Activated B cell treated with CpG ODN at 0.5 μM for 24 hours (primary cell): ENCODE measurements around the gene SLC52A1. TPM values are rescaled to one million over a fixed set of nuclear protein-coding genes. Genes with fewer than 3 reads are reported as not detected.

Experiments used
- ATAC-seq: fragments of 200-7000 bp; cut with Tn5 transposase; one replicate; pipeline ENCODE4 v1.10.0; 2021; ENCODE audit warnings: low read depth, mild to moderate bottlenecking, moderate library complexity
- CTCF ChIA-PET: fragments of 350-600 bp; sonication (Branson Sonifier 250); formaldehyde crosslinking; loops from one replicate; lab custom pipeline; 2021; ENCODE audit warnings: antibody characterized with exemption; lab: Charles Lee
- POLR2A ChIA-PET: fragments of 350-600 bp; sonication (Branson Sonifier 250); formaldehyde crosslinking; loops from one replicate; lab custom pipeline; 2021; ENCODE audit warnings: antibody characterized with exemption; lab: Charles Lee
- DNase-seq: peaks from one replicate; pipeline ENCODE4 v3.0.0; 2022
- H3K27ac Mint-ChIP-seq: one replicate; pipeline ENCODE4 v1.8.0; 2020; ENCODE audit warnings: mixed read lengths
- H3K27me3 Mint-ChIP-seq: one replicate; pipeline ENCODE4 v1.8.0; 2021; ENCODE audit warnings: mixed read lengths
- H3K36me3 Mint-ChIP-seq: one replicate; pipeline ENCODE4 v1.8.0; 2021; ENCODE audit warnings: low read depth, mixed read lengths
- H3K4me1 Mint-ChIP-seq: one replicate; pipeline ENCODE4 v1.8.0; 2021; ENCODE audit warnings: mixed read lengths
- H3K4me3 Mint-ChIP-seq: one replicate; pipeline ENCODE4 v1.8.0; 2020; ENCODE audit warnings: mild to moderate bottlenecking, mixed read lengths
- H3K9me3 Mint-ChIP-seq: one replicate; pipeline ENCODE4 v1.8.0; 2020; ENCODE audit warnings: mixed read lengths
- CTCF ChIP-seq: fragments of 200-600 bp; IDR thresholded peaks from one replicate; pipeline ENCODE4 v1.8.0; 2022; ENCODE audit warnings: antibody characterized with exemption, mild to moderate bottlenecking
- intact Hi-C: fragments of 100-400 bp; cut with micrococcal nuclease; formaldehyde crosslinking; loops from one replicate; pipeline ENCODE4 v1.15.1; 2024
- total RNA-seq: library from RNA; stranded (reverse); gene quantifications from 2 replicates; pipeline ENCODE4 v1.2.3, GENCODE V29; 2022

The SLC52A1 gene
- total RNA-seq, 1 donor from 2014 or later: 0.09 TPM

- peaks cover 24% of the 10 kb centered on the region for H3K4me1 Mint-ChIP-seq
These were observed 20.9 kb downstream of the SLC52A1 start for GRCh38 chr17:5014357-5014756.

GRCh38 chr17:5011928-5012327 lies 23.3 kb downstream of the SLC52A1 start:
- TF ChIP-seq CTCF: no peak
- intact Hi-C loops: no loop called here
- H3K27me3 Mint-ChIP-seq: peaks cover 2% of the 10 kb centered on the region
- peaks cover 57% of the 10 kb centered on the region for H3K36me3 Mint-ChIP-seq
- CTCF ChIA-PET: no interaction called here
- no peak for ATAC-seq
- no peak overlapping the region for H3K27ac Mint-ChIP-seq
- no peaks in the 10 kb centered on the region for H3K9me3 Mint-ChIP-seq
- H3K4me3 Mint-ChIP-seq: no peak overlapping the region
- peaks cover 11% of the 10 kb centered on the region for H3K4me1 Mint-ChIP-seq
- POLR2A ChIA-PET: no interaction called here
- no peak for DNase-seq

More at GRCh38 chr17:5014357-5014756, 20.9 kb downstream of the SLC52A1 start:
- ATAC-seq: no peak
- ChIA-PET POLR2A (no interaction called here), CTCF (no interaction called here)
- Mint-ChIP-seq H3K27me3 (peaks cover 2% of the 10 kb centered on the region), H3K9me3 (no peaks in the 10 kb centered on the region), H3K27ac (no peak overlapping the region), H3K36me3 (peaks cover 44% of the 10 kb centered on the region), H3K4me3 (no peak overlapping the region)
- no peak for DNase-seq
- TF ChIP-seq CTCF: no peak
- intact Hi-C loops: no loop called here

- no peaks in the 10 kb centered on the region for H3K27me3 Mint-ChIP-seq
- no peaks in the 10 kb centered on the region for H3K9me3 Mint-ChIP-seq
- ATAC-seq (no peak), DNase-seq (no peak)
- H3K36me3 Mint-ChIP-seq: peaks cover 77% of the 10 kb centered on the region
- POLR2A ChIA-PET: no interaction called here
- intact Hi-C loops: no loop called here
- no peak overlapping the region for H3K4me3 Mint-ChIP-seq
- H3K4me1 Mint-ChIP-seq: peaks cover 16% of the 10 kb centered on the region
- no peak overlapping the region for H3K27ac Mint-ChIP-seq
- no peak for TF ChIP-seq CTCF
- CTCF ChIA-PET: no interaction called here
These were observed 31.9 kb downstream of the SLC52A1 start for GRCh38 chr17:5003214-5003867.

- H3K4me1 Mint-ChIP-seq: peaks cover 17% of the 10 kb centered on the region
- peaks cover 66% of the 10 kb centered on the region for H3K36me3 Mint-ChIP-seq
These were observed 33.0 kb downstream of the SLC52A1 start for GRCh38 chr17:5002121-5002788.

More at GRCh38 chr17:5002121-5002788, 33.0 kb downstream of the SLC52A1 start:
- Mint-ChIP-seq H3K27ac (no peak overlapping the region), H3K27me3 (no peaks in the 10 kb centered on the region), H3K4me3 (no peak overlapping the region), H3K9me3 (no peaks in the 10 kb centered on the region)
- no peak for ATAC-seq
- intact Hi-C loops: no loop called here
- no peak for TF ChIP-seq CTCF
- POLR2A ChIA-PET: interaction anchor here (0.6 to 1.1 kb wide), 2 partner anchors 38 to 55 kb away, joined by 3 read pairs; no protein-coding TSS in a partner anchor
- no peak for DNase-seq
- CTCF ChIA-PET: no interaction called here
